ENCODE measurements around the gene SEMA4D. TPM values are rescaled to one million over a fixed set of nuclear protein-coding genes. Genes with fewer than 3 reads are reported as not detected.

SEMA4D gene
- total RNA-seq, 1 donor, result 0.72 TPM

DNA sequence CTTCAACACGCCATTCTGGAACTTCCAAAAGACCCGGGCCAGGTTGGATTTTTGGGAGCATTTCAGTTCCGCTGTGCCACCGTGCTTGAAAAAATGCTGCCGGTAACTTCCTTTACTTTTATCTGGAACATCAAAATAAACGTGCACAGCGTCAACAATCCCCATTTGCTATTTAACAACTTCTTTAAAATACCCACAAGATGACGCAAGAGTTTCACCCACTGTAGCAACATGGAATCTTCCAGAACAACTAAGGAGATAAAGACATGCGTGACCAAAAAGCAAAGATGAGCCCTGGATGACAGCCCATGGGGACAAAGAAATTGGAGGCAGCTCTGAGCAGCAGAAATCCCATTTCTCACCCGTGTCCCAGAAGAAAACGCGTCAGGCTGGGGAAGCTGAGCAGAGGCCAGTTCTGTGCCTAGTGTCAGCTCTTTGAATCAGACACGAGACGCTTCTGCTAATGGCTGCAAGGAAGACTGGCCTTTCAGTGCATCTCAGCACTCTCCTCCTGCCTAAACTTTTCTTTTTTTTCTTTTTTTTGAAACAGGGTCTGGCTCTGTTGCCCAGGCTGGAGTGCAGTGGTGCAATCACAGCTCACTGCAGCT is 118.3 kb downstream of the SEMA4D start:
- H3K4me2 ChIP-seq (ENCODE audit: insufficient read depth, low read length), result no peak overlapping the region
- H3K27me3 ChIP-seq (ENCODE audit: insufficient read depth, low read length), result no peaks in the 10 kb centered on the region
- H3K36me3 ChIP-seq (ENCODE audit: insufficient read depth, low read length), result no peaks in the 10 kb centered on the region
- H3K79me2 ChIP-seq (ENCODE audit: insufficient read depth, low read length), result no peaks in the 10 kb centered on the region
- no peaks in the 10 kb centered on the region for H3K4me1 ChIP-seq (ENCODE audit: insufficient read depth, low read length)
- no peak overlapping the region for H2AFZ ChIP-seq (ENCODE audit: low read length)
- H3K27ac ChIP-seq (ENCODE audit: low read depth, low read length), result no peak overlapping the region
- H4K20me1 ChIP-seq (ENCODE audit: insufficient read depth, low read length), result no peaks in the 10 kb centered on the region
- no peaks in the 10 kb centered on the region for H3K9me3 ChIP-seq (ENCODE audit: low read depth, low read length)
- peak; percentile 75 for DNase-seq (ENCODE audit: insufficient read length, low spot score, missing footprints)
- no peak for TF ChIP-seq CTCF (IDR thresholded peaks at IDR 0.05; ENCODE audit: extremely low read depth, low read depth, low read length)
- no peak overlapping the region for H3K4me3 ChIP-seq (ENCODE audit: insufficient read depth, low read length)

GRCh38 chr9:89379031-89379430 is 118.9 kb downstream of the SEMA4D start:
- Histone ChIP-seq H3K4me3 (ENCODE audit: insufficient read depth, low read length) (no peak overlapping the region), H4K20me1 (ENCODE audit: insufficient read depth, low read length) (no peaks in the 10 kb centered on the region), H3K36me3 (ENCODE audit: insufficient read depth, low read length) (no peaks in the 10 kb centered on the region), H3K79me2 (ENCODE audit: insufficient read depth, low read length) (no peaks in the 10 kb centered on the region), H3K9me3 (ENCODE audit: low read depth, low read length) (no peaks in the 10 kb centered on the region), H3K27me3 (ENCODE audit: insufficient read depth, low read length) (no peaks in the 10 kb centered on the region), H3K27ac (ENCODE audit: low read depth, low read length) (no peak overlapping the region), H2AFZ (ENCODE audit: low read length) (no peak overlapping the region), H3K4me2 (ENCODE audit: insufficient read depth, low read length) (no peak overlapping the region), H3K4me1 (ENCODE audit: insufficient read depth, low read length) (no peaks in the 10 kb centered on the region)
- peak; percentile 52 for DNase-seq (ENCODE audit: insufficient read length, low spot score, missing footprints)
- no peak for TF ChIP-seq CTCF (IDR thresholded peaks at IDR 0.05; ENCODE audit: extremely low read depth, low read depth, low read length)

- Histone ChIP-seq H3K27ac (ENCODE audit: low read depth, low read length) (no peak overlapping the region), H3K9me3 (ENCODE audit: low read depth, low read length) (no peaks in the 10 kb centered on the region), H3K4me1 (ENCODE audit: insufficient read depth, low read length) (no peaks in the 10 kb centered on the region), H3K79me2 (ENCODE audit: insufficient read depth, low read length) (no peaks in the 10 kb centered on the region), H3K4me3 (ENCODE audit: insufficient read depth, low read length) (no peak overlapping the region), H3K4me2 (ENCODE audit: insufficient read depth, low read length) (no peak overlapping the region), H4K20me1 (ENCODE audit: insufficient read depth, low read length) (no peaks in the 10 kb centered on the region), H3K36me3 (ENCODE audit: insufficient read depth, low read length) (no peaks in the 10 kb centered on the region), H2AFZ (ENCODE audit: low read length) (no peak overlapping the region), H3K27me3 (ENCODE audit: insufficient read depth, low read length) (no peaks in the 10 kb centered on the region)
- DNase-seq (ENCODE audit: insufficient read length, low spot score, missing footprints), result peak; percentile 67
- TF ChIP-seq CTCF (IDR thresholded peaks at IDR 0.05; ENCODE audit: extremely low read depth, low read depth, low read length), result no peak
Observed at GRCh38 chr9:89378541-89378940, 119.4 kb downstream of the SEMA4D start.

DNA sequence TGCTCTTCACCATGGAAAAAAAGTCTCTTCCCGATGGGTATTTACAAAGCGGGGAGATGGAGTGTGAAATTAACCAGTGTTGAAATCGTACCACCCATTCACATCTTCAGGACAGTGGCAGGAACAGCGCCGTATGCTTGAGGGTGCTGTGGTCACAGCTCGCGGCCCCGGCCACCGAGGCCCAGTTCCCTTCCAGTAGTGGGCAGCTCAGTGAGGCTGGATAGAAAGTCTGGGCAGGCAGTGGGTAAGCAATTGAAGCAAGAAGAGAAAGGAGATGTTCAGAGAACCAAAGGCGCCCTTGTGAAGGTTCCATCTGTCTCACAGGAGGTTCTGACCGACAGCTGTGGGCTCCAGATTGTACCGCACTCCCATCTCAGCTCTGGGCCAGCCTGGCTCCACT is 120.5 kb downstream of the SEMA4D start:
- no peak overlapping the region for H3K4me3 ChIP-seq (ENCODE audit: insufficient read depth, low read length)
- no peaks in the 10 kb centered on the region for H3K79me2 ChIP-seq (ENCODE audit: insufficient read depth, low read length)
- H3K27me3 ChIP-seq (ENCODE audit: insufficient read depth, low read length), result no peaks in the 10 kb centered on the region
- no peaks in the 10 kb centered on the region for H3K9me3 ChIP-seq (ENCODE audit: low read depth, low read length)
- no peak overlapping the region for H2AFZ ChIP-seq (ENCODE audit: low read length)
- peak; percentile 55 for DNase-seq (ENCODE audit: insufficient read length, low spot score, missing footprints)
- no peak for TF ChIP-seq CTCF (IDR thresholded peaks at IDR 0.05; ENCODE audit: extremely low read depth, low read depth, low read length)
- H3K36me3 ChIP-seq (ENCODE audit: insufficient read depth, low read length), result no peaks in the 10 kb centered on the region
- H3K4me2 ChIP-seq (ENCODE audit: insufficient read depth, low read length), result no peak overlapping the region
- H3K27ac ChIP-seq (ENCODE audit: low read depth, low read length), result no peak overlapping the region
- H4K20me1 ChIP-seq (ENCODE audit: insufficient read depth, low read length), result no peaks in the 10 kb centered on the region
- H3K4me1 ChIP-seq (ENCODE audit: insufficient read depth, low read length), result no peaks in the 10 kb centered on the region

All from osteoblast (primary cell).